GM12891 (cell line): ENCODE measurements around the gene JAZF1.

Source experiments
- DNase-seq: peaks from one replicate; pipeline ENCODE4 v3.0.0; 2011; ENCODE audit warnings: low spot score; ENCODE audit not compliant: insufficient read length
- FAIRE-seq: peaks from 2 replicates; lab custom pipeline; 2011; peaks lifted over from hg19 to GRCh38; lab: Jason Lieb, UNC
- PAX5 ChIP-seq: IDR thresholded peaks from 2 replicates; pipeline ENCODE4 v1.6.1; 2011; ENCODE audit warnings: low read length, moderate library complexity, mild to moderate bottlenecking; ENCODE audit not compliant: insufficient read depth, severe bottlenecking
- POLR2A ChIP-seq: IDR thresholded peaks from 2 replicates; pipeline ENCODE4 v1.6.1; 2011; ENCODE audit warnings: low read depth, low read length, control low read depth
- POLR2AphosphoS5 ChIP-seq: IDR thresholded peaks from 2 replicates; pipeline ENCODE4 v1.6.1; 2011; ENCODE audit warnings: low read depth, low read length, control low read depth
- POU2F2 ChIP-seq: IDR thresholded peaks from 2 replicates; pipeline ENCODE4 v1.6.1; 2011; ENCODE audit warnings: low read depth, mild to moderate bottlenecking, control low read depth, low read length, moderate library complexity
- SPI1 ChIP-seq: IDR thresholded peaks from 2 replicates; pipeline ENCODE4 v1.6.1; 2011; ENCODE audit warnings: low read depth, low read length, control low read depth
- TAF1 ChIP-seq: IDR thresholded peaks from 2 replicates; pipeline ENCODE4 v1.6.1; 2011; ENCODE audit warnings: low read depth, low read length, control low read depth

The JAZF1 gene

DNA sequence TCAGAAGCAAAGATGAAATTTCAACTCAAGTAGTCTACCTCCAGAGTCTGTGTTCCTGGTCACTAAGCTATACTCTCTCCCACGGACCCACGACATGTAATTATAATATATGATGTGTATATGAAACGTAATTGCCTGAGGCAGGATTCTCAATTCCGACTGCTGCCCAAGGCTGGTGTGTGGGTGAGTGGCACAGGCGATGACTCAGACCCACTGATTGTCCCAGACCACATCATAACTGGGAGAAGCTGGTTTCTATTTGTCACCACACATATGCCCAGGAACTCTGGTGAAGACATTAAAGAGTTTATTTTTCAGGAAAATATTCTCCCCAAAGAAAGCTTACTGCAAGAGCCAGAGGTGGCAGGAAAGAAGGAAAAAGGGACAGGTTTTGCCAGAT, 219.3 kb downstream of the JAZF1 start:
- no peak for DNase-seq
- no peak for FAIRE-seq
- TF ChIP-seq POLR2AphosphoS5 (no peak), POU2F2 (no peak), PAX5 (no peak), TAF1 (no peak), POLR2A (no peak)

DNA sequence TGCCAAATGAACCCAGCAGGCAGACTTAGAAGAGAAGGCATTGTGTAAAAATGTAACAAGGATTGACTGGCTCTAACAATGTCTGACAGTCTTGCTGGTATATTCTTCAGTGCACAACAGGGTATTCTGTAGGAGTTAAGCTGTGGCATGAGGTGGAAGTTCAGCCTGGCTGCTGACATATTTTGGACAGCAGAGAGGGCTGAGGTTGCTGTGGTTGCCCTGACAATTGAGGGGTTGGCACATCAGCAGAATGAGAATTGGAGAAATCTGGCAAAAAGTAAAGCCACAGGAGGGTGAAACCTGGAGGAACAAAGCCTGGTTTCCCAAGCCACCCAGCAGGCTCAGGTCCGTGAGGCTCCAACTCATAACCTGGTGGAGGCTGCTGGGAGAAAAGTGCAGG, 220.2 kb downstream of the JAZF1 start:
- FAIRE-seq (no peak), DNase-seq (no peak)
- TF ChIP-seq SPI1 = no peak

DNA sequence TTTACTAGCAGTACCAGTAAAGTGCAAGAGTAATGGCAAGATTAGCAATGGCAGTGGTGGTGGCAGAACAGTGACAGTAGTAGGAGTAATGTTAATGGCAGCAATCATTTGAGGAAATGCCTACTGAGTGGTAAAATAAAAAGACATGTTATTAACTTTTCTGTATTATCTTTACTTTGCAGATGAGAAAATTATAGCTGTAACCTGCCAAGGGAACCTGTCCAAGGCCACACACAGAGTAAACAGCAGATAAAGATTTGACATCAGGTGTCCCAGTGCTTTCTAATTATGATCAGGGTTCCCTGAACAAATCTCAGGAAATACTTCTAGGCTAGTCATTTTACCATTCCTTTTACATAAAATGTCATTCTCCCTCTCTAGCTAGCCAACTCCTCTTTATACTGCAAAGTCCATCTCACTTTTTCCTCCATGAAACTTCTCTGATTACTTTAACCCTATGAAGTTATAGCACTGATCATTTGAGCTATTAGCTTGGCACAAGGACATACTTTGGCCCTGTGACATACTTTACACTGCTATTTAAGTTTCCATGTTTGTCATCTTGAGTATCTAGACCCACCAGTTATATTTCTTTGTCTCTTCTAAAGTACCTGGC, 221.6 kb downstream of the JAZF1 start:
- TF ChIP-seq POLR2AphosphoS5 (no peak), POLR2A (no peak), POU2F2 (no peak), TAF1 (no peak), PAX5 (no peak), SPI1 (no peak)
- no peak for FAIRE-seq
- DNase-seq = no peak

DNA sequence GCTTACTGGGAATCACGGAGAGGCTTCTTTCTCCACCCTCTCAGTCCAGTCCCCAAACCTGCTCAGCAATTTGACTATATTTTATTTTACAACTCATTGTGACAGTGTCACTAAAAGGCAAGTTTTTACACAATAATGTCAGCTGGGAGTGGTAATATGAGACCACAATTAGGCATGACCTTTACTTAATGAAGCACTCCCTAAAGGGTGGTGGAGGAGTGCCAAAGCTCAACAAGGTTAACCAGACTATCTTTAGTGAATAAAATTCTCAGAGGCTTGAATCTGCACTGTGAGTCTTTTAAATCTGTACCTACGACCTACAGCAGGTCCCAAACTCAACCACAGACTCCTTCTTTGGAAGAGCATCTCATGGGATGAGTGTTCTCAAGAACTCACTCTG, 225.0 kb downstream of the JAZF1 start:
- DNase-seq = no peak
- TF ChIP-seq POLR2A (no peak), SPI1 (no peak), POLR2AphosphoS5 (no peak), PAX5 (no peak), TAF1 (no peak), POU2F2 (no peak)
- FAIRE-seq = no peak

DNA sequence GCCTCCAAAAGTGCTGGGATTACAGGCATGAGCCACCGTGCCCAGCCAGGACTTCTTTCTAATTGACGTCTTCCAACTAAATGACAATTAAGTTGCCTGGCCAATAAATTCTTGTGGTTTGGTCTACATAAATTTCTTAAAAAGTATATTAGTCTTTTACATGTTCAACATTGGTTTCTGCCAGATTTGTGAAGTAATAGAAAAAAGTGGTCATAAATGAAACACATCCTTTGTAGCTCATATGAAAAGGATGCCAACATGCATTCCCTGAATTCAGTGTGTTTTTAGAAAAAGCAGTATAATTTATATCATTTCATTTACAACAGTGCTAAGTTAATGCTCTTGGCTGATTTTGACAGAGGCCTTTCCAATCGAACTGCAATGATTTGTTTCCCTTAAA, 225.6 kb downstream of the JAZF1 start:
- DNase-seq = no peak
- TF ChIP-seq PAX5 (no peak), POLR2AphosphoS5 (no peak), POU2F2 (no peak)
- FAIRE-seq = no peak

DNA sequence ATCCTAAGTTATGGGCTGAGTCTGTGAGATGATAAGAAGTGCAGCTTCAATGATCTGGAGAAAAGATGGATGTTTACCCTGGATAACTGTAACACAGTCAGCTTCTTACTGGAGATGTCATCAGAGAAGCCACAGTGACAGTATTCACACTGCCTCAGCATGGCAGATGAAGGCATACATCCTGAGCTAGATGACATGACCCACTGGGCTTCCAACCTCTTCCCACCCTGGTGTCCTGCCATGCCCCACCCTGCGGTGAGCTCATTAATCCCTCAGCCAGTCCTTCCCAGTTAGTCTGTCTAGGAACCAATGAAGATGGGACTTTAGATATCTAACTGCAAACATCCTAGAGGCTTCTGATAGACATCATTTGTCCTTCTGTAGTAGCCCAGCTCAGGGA, 226.8 kb downstream of the JAZF1 start:
- no peak for FAIRE-seq
- TF ChIP-seq TAF1 (no peak), POU2F2 (no peak), POLR2A (no peak), POLR2AphosphoS5 (no peak)
- DNase-seq = no peak

DNA sequence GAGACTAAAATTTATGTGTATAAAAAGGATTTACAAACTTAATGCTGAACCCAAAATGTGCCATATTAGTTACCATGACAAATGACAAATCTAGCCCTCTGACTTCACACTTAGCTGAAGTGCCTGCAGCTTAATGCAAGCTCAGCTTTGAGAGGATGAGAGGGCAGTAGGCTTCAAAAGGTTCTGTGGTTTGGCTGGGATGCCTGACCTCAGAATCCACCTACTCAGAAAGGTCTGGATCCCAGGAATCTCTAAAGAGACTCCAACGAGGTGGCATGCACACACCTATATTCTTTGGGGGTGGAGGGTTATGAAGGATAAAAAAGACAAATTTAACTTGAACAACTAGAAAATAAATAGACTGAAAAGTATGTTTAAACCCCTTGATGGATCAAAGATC, 227.2 kb downstream of the JAZF1 start:
- FAIRE-seq (no peak), DNase-seq (no peak)
- no peak for TF ChIP-seq PAX5
- TF ChIP-seq POU2F2 = no peak
- TF ChIP-seq SPI1 = no peak
- no peak for TF ChIP-seq POLR2A

DNA sequence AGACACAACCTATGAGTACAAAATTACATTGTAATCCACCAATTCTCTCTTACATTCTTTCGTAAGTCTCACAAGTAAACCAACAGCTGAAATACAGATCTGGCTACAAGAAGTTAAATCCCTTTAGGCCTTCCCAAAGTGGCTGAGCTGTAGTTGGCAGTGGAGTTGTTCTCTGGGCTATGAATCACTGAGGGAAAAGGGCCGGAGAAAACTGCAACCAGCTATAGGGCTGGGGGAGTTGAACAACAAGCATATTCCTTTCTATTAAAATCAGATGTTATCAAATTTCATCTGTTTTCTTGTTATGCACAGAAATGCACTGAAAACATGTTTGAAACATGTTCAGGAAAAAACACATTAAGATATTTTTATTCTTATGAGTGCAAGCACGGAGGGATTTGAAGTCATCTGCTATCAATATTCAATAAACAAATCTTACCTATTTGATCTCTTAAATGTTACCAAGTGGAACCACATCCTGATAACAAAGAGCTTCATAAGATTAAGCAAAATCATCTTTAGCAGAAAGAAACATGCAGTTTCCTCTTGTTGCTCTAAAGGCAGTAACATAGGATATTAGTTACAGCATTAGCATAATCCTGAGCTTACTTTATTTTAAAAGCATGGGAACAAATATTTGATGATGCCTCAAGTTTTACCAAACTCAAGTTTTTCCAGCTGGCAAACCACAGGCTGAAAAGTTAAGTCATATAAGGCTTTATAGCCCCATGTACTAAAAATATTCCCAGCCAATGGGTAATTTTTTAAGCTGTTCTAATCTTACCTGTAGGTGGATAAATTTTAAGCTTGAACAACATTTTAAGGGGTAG, 227.9 kb downstream of the JAZF1 start:
- TF ChIP-seq POLR2AphosphoS5 (no peak), SPI1 (no peak), PAX5 (no peak), POLR2A (no peak), POU2F2 (no peak), TAF1 (no peak)
- DNase-seq (no peak), FAIRE-seq (no peak)

DNA sequence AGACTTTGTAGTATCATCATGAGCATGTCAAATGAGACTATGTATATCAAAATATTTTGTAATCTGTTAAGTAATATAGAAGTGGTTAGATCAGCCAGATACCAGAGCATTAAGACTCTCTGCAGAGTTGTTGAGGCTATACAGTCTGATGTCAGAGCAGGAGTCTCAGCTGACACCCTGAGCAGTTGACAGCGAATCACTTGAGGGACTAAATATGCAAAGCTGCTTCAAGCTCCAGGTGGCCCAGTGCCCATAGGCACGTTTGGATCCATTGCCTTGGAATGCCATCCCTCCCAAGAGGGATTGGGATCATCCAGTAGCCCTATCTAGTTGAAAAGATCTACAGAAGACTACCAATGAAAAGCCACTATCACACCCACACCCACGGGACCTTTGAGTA, 230.5 kb downstream of the JAZF1 start:
- no peak for FAIRE-seq
- TF ChIP-seq PAX5 (no peak), SPI1 (no peak), TAF1 (no peak), POU2F2 (no peak), POLR2A (no peak)
- DNase-seq = no peak

DNA sequence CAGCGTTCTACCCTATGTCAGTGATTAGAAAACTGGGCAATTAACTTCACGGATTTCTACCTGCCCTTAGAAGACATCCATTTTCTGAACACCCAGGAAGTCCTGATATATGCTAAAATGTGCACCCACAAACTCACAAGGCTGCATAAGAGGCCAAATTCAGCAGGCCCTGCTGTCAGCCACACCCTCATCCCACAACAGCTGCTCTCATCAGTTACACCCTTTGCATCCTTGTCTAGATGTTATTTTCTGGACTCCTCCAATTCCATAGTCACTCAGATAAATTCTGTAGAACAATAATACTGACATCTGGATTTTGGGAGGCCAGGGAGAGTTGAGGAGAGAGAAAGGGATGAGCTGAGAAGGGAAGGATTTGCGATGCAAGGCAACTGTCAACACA, 231.7 kb downstream of the JAZF1 start:
- no peak for TF ChIP-seq POU2F2
- no peak for FAIRE-seq
- DNase-seq = no peak
